SK-N-MC (cell line): ENCODE measurements around the gene ROS1.
"Not testable (repeated sequence)": the region's sequence is repeated elsewhere in the genome, so short reads cannot be mapped to it uniquely, and the experiment has no call there.

Experiments used
- DNase-seq: peaks from one replicate; pipeline ENCODE4 v3.0.0-alpha.2; 2011; ENCODE audit warnings: low read depth, low spot score
- H3K27ac ChIP-seq: fragments of 200-600 bp; sonication (generic); 2 replicates; pipeline ENCODE4 v1.5.1; 2016; ENCODE audit warnings: mixed run types
- H3K36me3 ChIP-seq: fragments of 200-600 bp; sonication (generic); 2 replicates; pipeline ENCODE4 v1.6.1; 2017; ENCODE audit warnings: antibody characterized with exemption, low read length, mixed read lengths; ENCODE audit not compliant: insufficient read depth
- H3K4me3 ChIP-seq: fragments of 200-600 bp; sonication (generic); 2 replicates; pipeline ENCODE4 v1.5.1; 2016
- H3K9ac ChIP-seq: fragments of 200-600 bp; sonication (generic); 2 replicates; pipeline ENCODE4 v1.8.0; 2017; ENCODE audit warnings: mixed run types, mixed read lengths; ENCODE audit not compliant: insufficient read length
- H3K9me3 ChIP-seq: fragments of 200-600 bp; sonication (generic); 2 replicates; pipeline ENCODE4 v1.6.1; 2017; ENCODE audit warnings: low read depth, mild to moderate bottlenecking, antibody characterized with exemption, low read length, moderate library complexity, mixed read lengths
- EZH2 ChIP-seq: fragments of 200-600 bp; sonication (generic); IDR thresholded peaks from one replicate; pipeline ENCODE4 v1.6.1; 2017; ENCODE audit warnings: antibody characterized with exemption
- FOXP2 ChIP-seq: optimal IDR thresholded peaks from 2 replicates; pipeline ENCODE3; 2011; ENCODE audit warnings: mild to moderate bottlenecking, moderate library complexity; ENCODE audit not compliant: insufficient read depth; ENCODE audit errors: extremely low read length, control extremely low read depth
- POLR2AphosphoS5 ChIP-seq: IDR thresholded peaks from 2 replicates; pipeline ENCODE4 v1.6.1; 2012; ENCODE audit warnings: mild to moderate bottlenecking, low read depth, low read length, borderline replicate concordance

The ROS1 gene

DNA sequence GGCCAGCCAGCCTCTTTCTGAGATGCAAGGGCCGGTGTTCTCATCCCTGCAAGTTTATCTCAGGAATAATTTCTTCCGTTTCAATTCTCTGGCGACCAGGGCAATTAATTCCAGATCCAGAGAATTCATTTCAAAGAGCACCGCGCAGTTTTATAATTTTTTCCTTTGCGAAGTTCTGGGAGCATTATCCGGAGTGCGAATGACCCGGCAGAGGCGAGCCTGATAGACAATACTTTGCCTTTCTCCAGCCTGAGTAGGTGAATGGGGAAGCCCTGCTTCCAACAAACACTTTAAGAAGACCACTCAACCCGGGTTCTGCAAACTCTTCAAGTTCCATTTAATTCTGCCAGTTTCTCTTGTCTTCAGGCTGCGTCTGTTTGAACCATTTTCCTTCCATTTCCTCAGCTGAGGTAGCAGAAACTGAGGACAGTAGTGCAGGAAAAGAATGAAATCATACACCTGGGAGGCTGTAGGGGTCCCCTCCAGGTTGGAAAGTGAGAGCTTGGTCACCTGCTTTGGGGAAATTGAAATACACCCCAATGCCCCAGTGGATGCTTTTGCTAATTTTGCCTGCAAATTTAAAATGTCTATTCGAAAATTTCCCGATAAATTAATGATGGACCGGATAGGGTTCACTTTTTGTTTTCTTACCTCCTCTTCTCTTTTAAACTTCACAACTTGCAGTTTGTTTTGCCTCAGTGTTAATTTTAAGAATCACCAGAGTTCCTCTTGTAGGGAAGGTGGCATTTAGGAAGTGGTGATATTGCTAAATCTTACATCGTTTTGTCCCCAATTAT, 159.3 kb downstream of the ROS1 start:
- no peak overlapping the region for H3K9ac ChIP-seq
- TF ChIP-seq FOXP2 (no peak), POLR2AphosphoS5 (no peak), EZH2 (no peak)
- no peaks in the 10 kb centered on the region for H3K9me3 ChIP-seq
- no peak for DNase-seq
- H3K36me3 ChIP-seq, result no peaks in the 10 kb centered on the region
- no peak overlapping the region for H3K27ac ChIP-seq
- H3K4me3 ChIP-seq, result peak overlapping the region; percentile 14; the same call in 1 of the 2 replicates

DNA sequence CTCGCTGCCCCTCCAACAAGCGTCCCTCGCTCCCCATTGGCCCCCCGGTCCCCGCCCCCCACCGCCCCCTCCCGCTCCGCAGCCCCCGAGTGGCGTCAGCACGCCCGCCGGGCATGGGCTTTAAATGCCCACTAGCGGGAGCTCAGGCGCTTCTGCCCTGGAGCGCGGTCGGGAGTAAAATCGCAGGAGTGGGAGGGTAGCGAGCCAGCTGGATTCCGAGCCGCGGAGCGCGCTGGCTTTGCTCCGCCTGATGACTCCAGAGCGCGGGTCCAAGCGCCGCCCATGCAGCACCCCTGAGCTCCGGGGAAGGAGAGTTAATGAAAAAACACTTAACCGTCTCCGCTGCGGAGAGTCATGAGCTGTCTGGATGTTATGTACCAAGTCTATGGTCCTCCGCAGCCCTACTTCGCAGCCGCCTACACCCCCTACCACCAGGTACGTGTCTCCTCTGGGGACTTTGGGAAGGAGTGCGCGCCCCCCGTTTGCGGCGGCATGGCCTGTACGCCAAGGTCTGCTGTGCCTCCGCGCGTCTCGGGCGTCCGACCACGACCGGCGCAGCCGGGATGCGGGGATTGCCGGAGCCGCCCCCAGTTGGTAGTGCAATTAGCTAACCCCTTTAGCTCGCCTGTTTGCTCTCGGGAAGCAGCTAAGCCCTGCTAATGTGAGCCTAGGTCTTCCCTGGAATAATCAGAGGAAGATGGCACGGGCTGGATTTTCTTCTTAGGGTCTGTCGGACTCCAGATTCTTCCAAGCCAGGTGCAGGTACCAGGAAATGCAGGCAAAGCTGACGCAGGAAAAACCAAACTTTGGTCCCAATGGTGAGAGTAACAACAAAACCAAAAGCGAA, 160.1 kb downstream of the ROS1 start, which contains the start of gene VGLL2:
VGLL2 (plus strand) TSS at position 149 of the 847 bp plus-strand sequence; CDS start at position 355, 206 bp downstream.
- Histone ChIP-seq H3K27ac (no peak within 1 kb of the TSS), H3K9ac (no peak within 1 kb of the TSS), H3K36me3 (no peaks in the 10 kb centered on the region), H3K4me3 (peak within 1 kb of the TSS; percentile 67), H3K9me3 (no peaks in the 10 kb centered on the region)
- no peak for TF ChIP-seq POLR2AphosphoS5
- no peak for TF ChIP-seq FOXP2
- no peak for TF ChIP-seq EZH2
- no peak for DNase-seq

GRCh38 chr6:117264692-117265409, 160.9 kb downstream of the ROS1 start:
- no peaks in the 10 kb centered on the region for H3K9me3 ChIP-seq
- no peak overlapping the region for H3K9ac ChIP-seq
- H3K36me3 ChIP-seq, result no peaks in the 10 kb centered on the region
- H3K27ac ChIP-seq, result no peak overlapping the region
- peak overlapping the region; percentile 65 for H3K4me3 ChIP-seq
- TF ChIP-seq POLR2AphosphoS5 (no peak), EZH2 (peak; percentile 91), FOXP2 (no peak)
- DNase-seq, result no peak

- Histone ChIP-seq H3K4me3 (peak overlapping the region; percentile 65), H3K27ac (no peak overlapping the region), H3K9me3 (no peaks in the 10 kb centered on the region), H3K36me3 (no peaks in the 10 kb centered on the region), H3K9ac (no peak overlapping the region)
- no peak for DNase-seq
- TF ChIP-seq POLR2AphosphoS5 (no peak), EZH2 (no peak), FOXP2 (no peak)
Measured at GRCh38 chr6:117264369-117264691, 161.4 kb downstream of the ROS1 start.

DNA sequence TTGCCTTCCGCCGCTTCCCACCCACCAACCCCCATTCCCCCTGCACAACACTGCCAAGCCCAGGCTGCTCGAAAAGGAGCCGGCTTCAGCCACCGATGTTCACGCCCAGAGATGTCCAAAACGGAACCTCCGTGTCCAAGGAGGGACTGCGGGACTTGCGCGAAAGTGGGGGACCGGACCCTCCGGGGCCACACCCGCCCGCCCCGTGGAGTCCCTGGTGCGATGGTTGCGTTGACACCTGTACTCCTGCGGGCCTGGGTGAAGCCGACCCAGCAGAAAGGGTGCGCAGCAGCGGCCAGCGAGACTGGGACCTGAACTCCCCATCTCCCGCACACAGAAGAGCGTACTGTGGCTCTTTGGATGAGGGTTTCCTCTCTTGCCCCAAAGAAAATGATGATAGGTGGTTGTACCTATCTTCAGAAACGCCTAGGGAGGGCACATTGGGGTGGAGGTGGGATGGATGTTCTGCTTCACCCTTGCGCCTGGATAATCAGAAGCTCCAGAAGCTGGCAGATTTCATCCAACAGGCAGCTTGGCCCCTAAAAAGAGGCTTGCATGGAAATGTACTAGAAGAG, 162.3 kb downstream of the ROS1 start:
- Histone ChIP-seq H3K9ac (no peak overlapping the region), H3K4me3 (no peak overlapping the region), H3K9me3 (no peaks in the 10 kb centered on the region), H3K27ac (no peak overlapping the region), H3K36me3 (no peaks in the 10 kb centered on the region)
- TF ChIP-seq EZH2 (no peak), FOXP2 (no peak), POLR2AphosphoS5 (no peak)
- no peak for DNase-seq

DNA sequence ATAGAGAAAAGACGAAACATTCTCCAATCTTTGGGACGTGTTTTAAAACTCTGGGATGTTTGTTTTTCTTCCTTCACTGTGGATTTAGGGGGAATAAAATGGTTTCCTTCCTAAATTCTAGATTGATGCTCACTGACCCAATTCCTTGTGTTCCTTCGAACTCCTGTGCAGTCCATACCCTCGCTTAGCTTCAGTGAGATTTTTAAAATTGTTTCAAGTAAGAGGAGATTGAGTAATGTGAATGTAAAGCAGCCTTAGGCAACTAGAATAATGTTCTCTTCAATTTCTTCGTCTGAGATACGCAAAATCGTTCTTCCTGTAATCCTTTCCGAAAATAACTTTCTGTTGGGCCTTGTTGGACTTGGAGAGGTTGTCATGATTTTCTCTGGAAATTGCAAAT, 162.9 kb downstream of the ROS1 start:
- no peak overlapping the region for H3K27ac ChIP-seq
- H3K4me3 ChIP-seq, result no peak overlapping the region
- DNase-seq, result no peak
- no peak overlapping the region for H3K9ac ChIP-seq
- H3K9me3 ChIP-seq, result no peaks in the 10 kb centered on the region
- no peaks in the 10 kb centered on the region for H3K36me3 ChIP-seq
- TF ChIP-seq FOXP2 (no peak), POLR2AphosphoS5 (no peak)

DNA sequence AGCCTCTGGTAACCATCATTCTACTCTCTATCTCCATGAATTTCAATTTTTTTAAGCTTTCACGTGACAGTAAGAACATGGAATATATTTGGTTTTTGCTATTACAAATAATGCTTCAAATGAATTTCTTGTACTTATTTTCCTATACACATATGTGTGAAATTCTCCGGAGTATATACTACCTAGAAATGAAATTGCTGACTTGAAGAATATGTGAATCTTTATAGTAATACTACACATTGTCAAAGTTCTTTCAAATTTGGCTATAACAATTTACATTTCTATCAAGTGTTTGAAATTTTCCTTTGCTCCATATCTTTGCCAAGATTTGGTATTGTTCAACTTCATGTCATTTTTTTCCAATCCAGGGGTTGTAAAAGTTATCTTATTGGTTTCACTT, 172.0 kb downstream of the ROS1 start:
- no peak for TF ChIP-seq FOXP2
- no peak for TF ChIP-seq POLR2AphosphoS5
- no peak for TF ChIP-seq EZH2
- no peak overlapping the region for H3K27ac ChIP-seq
- H3K4me3 ChIP-seq, result no peak overlapping the region
- H3K36me3 ChIP-seq, result no peaks in the 10 kb centered on the region
- no peak overlapping the region for H3K9ac ChIP-seq
- no peak for DNase-seq
- H3K9me3 ChIP-seq, result no peaks in the 10 kb centered on the region

- DNase-seq, H3K36me3 ChIP-seq, H3K9ac ChIP-seq, H3K4me3 ChIP-seq, H3K9me3 ChIP-seq, H3K27ac ChIP-seq: not testable (repeated sequence)
Measured at GRCh38 chr6:117244979-117245378, 180.8 kb downstream of the ROS1 start.

DNA sequence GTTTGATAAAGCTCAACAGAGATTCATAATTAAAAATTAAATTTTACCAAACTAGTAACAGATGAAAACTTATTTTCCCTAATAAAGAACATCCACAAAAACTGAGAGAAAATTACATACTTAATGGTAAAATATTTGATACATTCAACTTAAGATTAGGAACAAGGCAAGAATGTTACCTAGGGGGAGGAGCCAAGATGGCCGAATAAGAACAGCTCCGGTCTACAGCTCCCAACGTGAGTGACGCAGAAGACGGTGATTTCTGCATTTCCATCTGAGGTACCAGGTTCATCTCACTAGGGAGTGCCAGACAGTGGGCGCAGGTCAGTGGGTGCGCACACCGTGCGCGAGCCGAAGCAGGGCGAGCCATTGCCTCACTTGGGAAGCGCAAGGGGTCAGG, 181.2 kb downstream of the ROS1 start:
- H3K9ac ChIP-seq, H3K36me3 ChIP-seq, DNase-seq, H3K4me3 ChIP-seq, H3K27ac ChIP-seq, H3K9me3 ChIP-seq: not testable (repeated sequence)
